HepG2 (cell line): ENCODE results near the gene ZNF783. TPM values are rescaled to one million over a fixed set of nuclear protein-coding genes. Genes with fewer than 3 reads are reported as not detected.

Experiments
- ARNT2 ChIP-seq: sonication (generic); formaldehyde crosslinking; IDR thresholded peaks from 2 replicates; pipeline ENCODE4 v1.8.0; 2022; ENCODE audit warnings: mild to moderate bottlenecking, low read depth, missing genetic modification reagents, moderate library complexity
- CCAR2 ChIP-seq: fragments of 200-400 bp; formaldehyde crosslinking; optimal IDR thresholded peaks from 2 replicates; pipeline ENCODE3; 2018; ENCODE audit warnings: low read depth, mild to moderate bottlenecking, low read length, moderate library complexity
- GABPB1 ChIP-seq: IDR thresholded peaks from 2 replicates; pipeline ENCODE4 v1.6.1; 2016; ENCODE audit warnings: mild to moderate bottlenecking, missing genetic modification reagents, moderate library complexity, missing compliant biosample characterization
- MAFF ChIP-seq: IDR thresholded peaks from 2 replicates; pipeline ENCODE4 v1.6.1; 2011; ENCODE audit warnings: low read depth, low read length, improper control_type of control experiment
- NCOA1 ChIP-seq: sonication (generic); formaldehyde crosslinking; IDR thresholded peaks from 2 replicates; pipeline ENCODE4 v1.9.0; 2021; ENCODE audit warnings: missing genetic modification reagents
- NFKB2 ChIP-seq: sonication (generic); formaldehyde crosslinking; IDR thresholded peaks from 2 replicates; pipeline ENCODE4 v1.4.0; 2020; ENCODE audit warnings: missing genetic modification reagents, borderline replicate concordance
- PRDM15 ChIP-seq: sonication (generic); formaldehyde crosslinking; IDR thresholded peaks from 2 replicates; pipeline ENCODE4 v1.4.0; 2020; ENCODE audit warnings: missing genetic modification reagents
- SOX6 ChIP-seq, 2 experiments: fragments of 450-650 bp in 1 of 2; sonication (generic) in 1 of 2; formaldehyde crosslinking in 1 of 2; IDR thresholded peaks; 2 replicates each; pipeline versions ENCODE4 v1.4.0 to v1.6.1; 2017 to 2020; ENCODE audit warnings: antibody characterized with exemption in 1 of 2, mild to moderate bottlenecking in 1 of 2, missing genetic modification reagents in 1 of 2
- TBX2 ChIP-seq: sonication (generic); formaldehyde crosslinking; IDR thresholded peaks from 2 replicates; pipeline ENCODE4 v1.5.0; 2020; ENCODE audit warnings: missing genetic modification reagents, mild to moderate bottlenecking, borderline replicate concordance
- TFAP4 ChIP-seq: sonication (generic); IDR thresholded peaks from 2 replicates; pipeline ENCODE4 v1.6.1; 2016; ENCODE audit warnings: low read depth, borderline replicate concordance
- TFDP2 ChIP-seq: sonication (generic); formaldehyde crosslinking; IDR thresholded peaks from 2 replicates; pipeline ENCODE4 v1.4.0; 2020; ENCODE audit warnings: missing genetic modification reagents
- THAP9 ChIP-seq: sonication (generic); formaldehyde crosslinking; IDR thresholded peaks from 2 replicates; pipeline ENCODE4; 2020; ENCODE audit warnings: missing genetic modification reagents, mild to moderate bottlenecking, borderline replicate concordance
- ZFP36L1 ChIP-seq: sonication (generic); formaldehyde crosslinking; IDR thresholded peaks from 2 replicates; pipeline ENCODE4 v1.8.0; 2022; ENCODE audit warnings: mild to moderate bottlenecking, missing genetic modification reagents, moderate library complexity
- ZNF205 ChIP-seq: IDR thresholded peaks from 2 replicates; pipeline ENCODE4 v1.6.1; 2018; ENCODE audit warnings: missing biosample characterization, missing genetic modification reagents
- ZNF24 ChIP-seq: fragments of 450-650 bp; IDR thresholded peaks from 2 replicates; pipeline ENCODE4 v1.6.1; 2017; ENCODE audit warnings: antibody characterized with exemption, mild to moderate bottlenecking
- ZNF784 ChIP-seq: sonication (generic); formaldehyde crosslinking; IDR thresholded peaks from 2 replicates; pipeline ENCODE4 v1.5.1; 2020; ENCODE audit warnings: missing genetic modification reagents, mild to moderate bottlenecking, borderline replicate concordance
- polyA plus RNA-seq, 8 experiments: library from polyadenylated mRNA; depleted of rRNA in 3 of 8; stranded (reverse) in 7 of 8; unstranded in 1 of 8; fragments of >200 nt; fragmentation: Illumina TruSeq in 4 of 8; extraction: Trizol in 4 of 8; gene quantifications; 2 replicates each; pipeline versions ENCODE4 v1.2.1 to v1.2.3, GENCODE V29; 2011 to 2016; ENCODE audit warnings: low read depth in 4 of 8, missing spikeins in 1 of 8, mixed read lengths in 1 of 8; ENCODE audit not compliant: insufficient read depth in 1 of 8
- total RNA-seq, 5 experiments: library from RNA; depleted of rRNA; stranded (reverse); fragments of >200 nt; fragmentation: Illumina TruSeq; extraction: Trizol; gene quantifications; 2 replicates each; pipeline ENCODE4 v1.2.3, GENCODE V29; 2016; ENCODE audit warnings: low read depth in 1 of 5

Gene ZNF783
- total and polyA plus RNA-seq, 2 of the 13 experiments (the other 11 are each of a cell fraction or from before 2014, with no cell fraction given): 4.1 to 5.2 TPM

GRCh38 chr7:149261829-149262617 lies at the start of gene ZNF783 (continued):
- TF ChIP-seq THAP9 (CRISPR knock-in tag): no peak
- no peak for TF ChIP-seq NCOA1 (CRISPR knock-in tag)
- TF ChIP-seq SOX6 (IDR thresholded peaks at IDR 0.05): no peak
- TF ChIP-seq SOX6 (CRISPR knock-in tag; IDR thresholded peaks at IDR 0.05): no peak
- no peak for TF ChIP-seq CCAR2
- TF ChIP-seq TFDP2 (CRISPR knock-in tag): peak; percentile 89; the same call in 1 of the 2 replicates
- TF ChIP-seq TFAP4: no peak; the same call in 1 of the 2 replicates
- peak; percentile 90; the same call in 1 of the 2 replicates for TF ChIP-seq NFKB2 (CRISPR knock-in tag)
- no peak for TF ChIP-seq ZNF205 (CRISPR knock-in tag)
- TF ChIP-seq ZFP36L1 (CRISPR knock-in tag): 0 out of 2 replicates have a peak, but pooled peaks have one; percentile 67
- no peak for TF ChIP-seq ZNF24
- peak; percentile 99 for TF ChIP-seq ARNT2 (CRISPR knock-in tag)
- TF ChIP-seq TBX2 (CRISPR knock-in tag): no peak; the same call in none of the 2 replicates
- TF ChIP-seq GABPB1 (CRISPR knock-in tag): peak; percentile 70; the same call in 1 of the 2 replicates
- TF ChIP-seq PRDM15 (CRISPR knock-in tag): peak; percentile 66
- TF ChIP-seq MAFF: no peak
- TF ChIP-seq ZNF784 (CRISPR knock-in tag): peak; percentile 32; the same call in 1 of the 2 replicates
